Measurements from ENCODE around the gene PIP4K2C.
"Not testable (repeated sequence)": the region's sequence is repeated elsewhere in the genome, so short reads cannot be mapped to it uniquely, and the experiment has no call there.

Gene PIP4K2C

DNA sequence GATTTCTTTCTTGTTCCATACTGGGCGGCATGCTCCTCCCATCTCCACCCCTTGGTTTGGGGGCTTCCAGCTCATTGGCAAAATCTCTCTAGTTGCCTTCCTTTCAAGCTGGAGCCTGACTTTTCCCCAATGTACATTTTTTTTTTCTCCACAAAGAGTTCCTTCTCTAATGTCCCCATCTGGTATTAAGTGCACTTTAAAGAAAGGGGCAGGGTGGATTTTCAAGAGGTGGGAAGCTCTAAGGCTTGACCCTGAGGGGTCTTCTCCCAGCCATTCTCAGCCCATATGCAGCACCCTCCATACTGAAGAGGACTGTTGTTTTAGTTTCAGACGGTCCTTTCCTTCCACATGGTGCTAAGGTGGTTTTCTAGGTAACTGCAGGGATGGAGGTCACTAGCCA, 5.8 kb upstream of the PIP4K2C start:
- no peak for DNase-seq (ENCODE audit: low spot score)

- DNase-seq (ENCODE audit: low spot score) = no peak
These were observed 4.9 kb upstream of the PIP4K2C start for GRCh38 chr12:57586128-57586527.

- no peak for DNase-seq (ENCODE audit: low spot score)
These were observed 4.1 kb upstream of the PIP4K2C start for GRCh38 chr12:57586832-57587429.

DNA sequence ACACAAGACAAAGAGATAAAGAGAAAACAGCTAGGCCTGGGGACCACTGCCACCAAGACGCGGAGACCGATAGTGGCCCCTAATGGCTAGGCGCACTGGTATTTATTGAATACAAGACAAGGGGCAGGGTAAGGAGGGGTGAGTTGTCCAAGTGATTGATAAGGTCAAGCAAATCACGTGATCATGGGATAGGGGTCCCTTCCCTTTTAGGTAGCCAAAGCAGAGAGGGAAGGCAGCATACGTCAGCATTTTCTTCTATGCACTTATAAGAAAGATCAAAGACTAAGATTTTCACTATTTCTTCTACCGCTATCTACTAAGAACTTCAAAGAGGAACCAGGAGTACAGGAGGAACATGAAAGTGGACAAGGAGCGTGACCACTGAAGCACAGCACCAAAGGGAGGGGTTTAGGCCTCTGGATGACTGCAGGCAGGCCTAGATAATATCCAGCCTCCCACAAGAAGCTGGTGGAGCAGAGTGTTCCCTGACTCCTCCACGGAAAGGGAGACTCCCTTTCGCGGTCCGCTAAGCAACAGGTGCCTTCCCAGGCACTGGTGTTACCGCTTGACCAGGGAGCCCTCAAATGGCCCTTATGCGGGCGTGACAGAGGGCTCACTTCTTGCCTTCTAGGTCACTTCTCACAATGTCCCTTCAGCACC, 1.9 kb upstream of the PIP4K2C start:
- DNase-seq (ENCODE audit: low spot score) = not testable (repeated sequence)

GRCh38 chr12:57590479-57590863, 521 bp upstream of the PIP4K2C start:
- DNase-seq (ENCODE audit: low spot score) = no peak

DNA sequence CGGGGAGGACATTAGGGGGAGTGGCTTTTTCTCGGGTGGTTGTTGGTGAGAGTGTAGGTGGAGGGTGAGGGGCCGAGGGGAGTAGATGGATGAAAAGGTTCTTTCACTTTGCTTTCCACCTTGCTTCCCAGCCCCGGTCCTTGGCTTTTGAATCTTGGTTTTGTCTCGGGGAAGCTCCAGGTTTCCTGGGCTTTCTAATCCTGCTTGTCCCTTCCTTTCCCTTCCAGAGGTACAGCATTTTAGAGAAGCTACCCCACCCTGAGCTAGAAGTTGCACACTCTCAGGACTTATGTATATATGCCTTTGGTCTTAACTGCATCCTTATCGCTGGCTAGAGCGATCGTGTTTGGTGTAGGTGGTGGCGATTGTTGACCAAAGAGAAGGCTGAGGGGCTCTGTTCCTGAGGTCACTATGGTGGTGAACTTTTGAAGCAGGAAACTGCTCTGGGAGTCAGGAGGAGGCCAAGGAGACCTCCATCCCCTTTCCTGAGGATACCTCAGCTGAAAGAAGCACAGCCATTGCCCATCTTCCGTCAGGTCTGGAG, 862 bp downstream of the PIP4K2C start:
- no peak for DNase-seq (ENCODE audit: low spot score)

- DNase-seq (ENCODE audit: low spot score) = no peak
These were observed 1.7 kb downstream of the PIP4K2C start for GRCh38 chr12:57592551-57593165.

DNA sequence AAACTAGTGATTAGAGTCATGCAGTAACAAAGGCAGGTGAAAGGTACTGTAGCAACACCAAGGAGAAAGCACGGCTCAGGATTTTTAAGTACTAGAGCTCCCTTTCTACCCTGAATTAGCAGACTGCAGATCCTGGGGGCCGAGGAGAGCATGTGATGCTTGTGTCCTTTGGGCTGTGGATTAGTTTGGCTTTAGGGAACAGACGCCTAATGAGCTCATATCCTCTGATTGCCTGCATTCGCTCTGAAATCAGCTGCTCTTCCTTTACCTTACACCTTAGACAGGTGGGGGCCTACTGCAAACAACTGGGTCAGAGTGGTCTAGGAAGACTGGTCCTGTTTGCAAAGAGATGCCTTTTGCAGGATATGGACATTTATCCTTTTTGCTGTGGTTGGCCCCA, 2.2 kb downstream of the PIP4K2C start:
- DNase-seq (ENCODE audit: low spot score) = no peak

DNA sequence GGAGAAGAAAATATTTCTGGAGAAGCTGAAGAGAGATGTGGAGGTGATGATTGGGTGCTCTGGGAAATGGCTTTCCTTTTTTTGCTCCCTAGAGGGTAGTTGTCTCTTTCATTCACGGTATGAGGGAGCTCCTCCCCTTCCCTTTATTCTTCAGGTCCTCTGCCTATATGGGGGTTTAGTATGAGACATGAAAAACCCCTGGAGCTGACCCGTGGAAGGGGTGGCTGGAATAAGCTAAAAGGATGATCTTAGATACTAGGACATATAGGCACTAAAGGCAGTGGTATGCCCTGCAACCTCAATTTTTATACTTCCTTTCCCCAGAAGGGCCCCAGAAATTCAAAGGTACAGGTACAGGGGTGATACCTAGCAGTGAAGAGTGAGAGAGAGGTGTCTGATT, 9.4 kb downstream of the PIP4K2C start:
- no peak for DNase-seq (ENCODE audit: low spot score)

GRCh38 chr12:57602544-57602943, 11.6 kb downstream of the PIP4K2C start:
- no peak for DNase-seq (ENCODE audit: low spot score)

DNA sequence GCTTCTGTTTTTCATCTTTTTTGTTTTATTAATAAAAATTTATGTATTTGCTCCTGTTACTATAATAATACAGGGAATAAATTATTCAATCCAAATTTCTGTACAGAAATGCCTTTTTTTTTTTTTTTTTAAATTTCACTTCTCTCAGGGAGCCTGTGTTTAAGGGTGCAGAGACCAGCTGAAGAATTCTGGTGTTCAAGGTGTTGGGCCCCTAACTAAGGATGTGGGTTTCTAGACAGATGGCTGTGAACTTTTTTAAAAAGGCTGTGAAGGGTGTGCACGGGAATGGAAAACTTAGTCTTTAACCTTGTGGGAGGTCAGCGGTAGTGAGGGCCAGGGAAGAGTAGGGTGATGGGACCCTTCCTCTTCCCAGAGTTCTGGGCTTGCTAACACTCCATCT, 12.3 kb downstream of the PIP4K2C start:
- DNase-seq (ENCODE audit: low spot score) = no peak

DNA sequence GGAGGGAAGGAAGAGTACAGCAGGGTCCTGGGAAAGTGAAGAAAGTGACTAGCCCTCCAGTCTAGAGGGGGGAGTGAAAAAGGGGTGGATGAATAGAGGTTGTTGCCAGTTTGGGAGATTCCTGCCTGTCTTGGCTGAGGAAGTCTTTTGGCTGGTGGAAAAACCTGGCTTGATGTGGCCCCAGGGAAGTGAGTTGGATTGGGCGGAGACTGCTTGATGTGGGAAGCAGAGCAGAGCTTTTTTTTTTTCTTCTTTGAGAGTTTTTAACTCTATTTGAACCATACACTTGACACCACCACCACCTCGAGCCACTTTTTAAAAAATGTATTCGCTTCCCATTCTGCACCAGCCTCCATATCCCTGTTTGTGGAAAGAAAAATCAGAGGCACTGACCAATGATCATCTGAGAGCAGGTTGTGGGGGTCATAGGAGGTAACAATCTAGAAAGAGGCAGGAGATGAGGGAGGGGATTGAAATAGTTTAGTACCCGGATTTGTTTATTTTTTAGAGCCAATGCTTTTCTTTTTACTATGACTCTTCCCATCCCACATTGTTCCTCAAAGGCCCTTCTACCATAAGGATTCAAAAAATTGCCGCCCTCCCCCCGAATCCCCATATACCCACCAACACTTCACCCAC, 12.9 kb downstream of the PIP4K2C start:
- peak; percentile 46 for DNase-seq (ENCODE audit: low spot score)

GRCh38 chr12:57604454-57604991, 13.5 kb downstream of the PIP4K2C start, which contains the start of gene DTX3:
Gene DTX3, plus strand, starts transcription at chr12:57604824. Its CDS starts 1,694 bp downstream, at chr12:57606518.
- DNase-seq (ENCODE audit: low spot score) = peak; percentile 43

- DNase-seq (ENCODE audit: low spot score) = peak; percentile 14
These were observed 14.2 kb downstream of the PIP4K2C start for GRCh38 chr12:57604992-57605810.

- DNase-seq (ENCODE audit: low spot score) = no peak
These were observed 14.9 kb downstream of the PIP4K2C start for GRCh38 chr12:57605811-57606311.

GRCh38 chr12:57606399-57606798, 15.4 kb downstream of the PIP4K2C start:
- DNase-seq (ENCODE audit: low spot score) = no peak

GRCh38 chr12:57606821-57607220, 15.8 kb downstream of the PIP4K2C start:
- DNase-seq (ENCODE audit: low spot score) = no peak

GRCh38 chr12:57607958-57608663, 17.1 kb downstream of the PIP4K2C start:
- no peak for DNase-seq (ENCODE audit: low spot score)

DNA sequence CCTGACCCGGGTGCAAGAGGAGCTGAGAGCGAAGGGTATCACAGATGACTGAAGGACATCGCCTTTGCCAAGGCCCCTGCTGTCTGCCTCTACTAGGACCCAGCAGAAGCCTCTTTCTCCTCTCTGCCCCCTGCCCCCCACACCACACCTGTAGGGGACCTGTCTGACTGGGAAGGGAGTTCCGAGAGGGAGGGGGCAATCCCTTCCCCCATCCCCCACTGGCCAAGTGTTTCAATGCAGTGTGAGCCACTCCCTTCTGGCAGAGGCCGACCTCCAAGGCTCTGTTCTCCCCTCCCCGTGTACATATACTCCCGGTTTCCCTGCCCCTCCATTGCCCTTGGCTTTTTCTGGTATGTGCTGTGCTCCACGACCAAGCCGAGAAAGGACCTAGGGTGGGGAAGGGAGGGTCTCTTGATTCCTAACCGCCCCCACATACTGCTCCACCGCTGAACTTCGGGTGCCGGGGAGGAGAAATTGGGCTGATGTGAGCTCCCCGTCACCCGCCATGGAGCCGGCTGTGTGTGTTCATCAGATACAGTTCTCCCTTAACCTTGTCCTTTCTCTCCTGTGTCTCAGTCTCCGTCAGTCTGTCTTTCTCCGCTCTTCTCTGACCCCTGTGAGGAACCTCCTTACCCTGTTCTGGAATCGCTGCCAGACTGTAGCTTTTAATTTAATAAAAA, 18.2 kb downstream of the PIP4K2C start:
- no peak for DNase-seq (ENCODE audit: low spot score)
